AG04450 (cell line): ENCODE measurements around the gene ADAMTS2. TPM values are rescaled to one million over a fixed set of nuclear protein-coding genes. Genes with fewer than 3 reads are reported as not detected.

Source experiments
- CTCF ChIA-PET: fragments of 300-600, 350-600 bp; formaldehyde crosslinking; extraction: SDS; loops from one replicate; lab custom pipeline; 2022; ENCODE audit warnings: antibody characterized with exemption, inconsistent platforms; lab: Charles Lee
- POLR2A ChIA-PET: fragments of 350-600 bp; formaldehyde crosslinking; extraction: SDS; loops from one replicate; lab custom pipeline; 2021; ENCODE audit warnings: antibody characterized with exemption, inconsistent platforms; lab: Yijun Ruan, JAX
- DNase-seq: peaks from one replicate; pipeline ENCODE4 v3.0.0-alpha.2; 2011; ENCODE audit warnings: low read depth, low spot score
- H3K27ac ChIP-seq: one replicate; pipeline ENCODE4 v1.5.1; 2012; ENCODE audit warnings: low read depth, low read length, control low read depth
- H3K27me3 ChIP-seq: one replicate; pipeline ENCODE4 v1.6.0; 2012; ENCODE audit warnings: low read length; ENCODE audit not compliant: control insufficient read depth, insufficient read depth
- H3K4me3 ChIP-seq: 2 replicates; pipeline ENCODE4 v1.5.1; 2011; ENCODE audit warnings: mild to moderate bottlenecking, low read depth, low read length, control low read depth
- H3K9me3 ChIP-seq: 2 replicates; pipeline ENCODE4 v1.5.1; 2012; ENCODE audit warnings: low read length; ENCODE audit not compliant: control insufficient read depth, insufficient read depth
- CTCF ChIP-seq: IDR thresholded peaks from 2 replicates; pipeline ENCODE4 v1.5.1; 2011; ENCODE audit warnings: low read depth, low read length, control low read depth, inconsistent platforms
- polyA plus RNA-seq: library from polyadenylated mRNA; depleted of rRNA; stranded (reverse); fragments of >200 nt; gene quantifications from 2 replicates; pipeline ENCODE4 v1.2.3, GENCODE V29; 2011

The ADAMTS2 gene
- polyA plus RNA-seq, 1 experiment: 22.6 TPM

GRCh38 chr5:179177711-179178575, 167.3 kb downstream of the ADAMTS2 start:
- Histone ChIP-seq H3K4me3 (no peak overlapping the region), H3K9me3 (peaks cover 17% of the 10 kb centered on the region; the same call in 1 of the 2 replicates), H3K27me3 (no peaks in the 10 kb centered on the region), H3K27ac (no peak overlapping the region)
- POLR2A ChIA-PET: no interaction called here
- no peak for TF ChIP-seq CTCF
- CTCF ChIA-PET: interaction anchor here (0.6 to 2.5 kb wide), 4 partner anchors 10 to 451 kb away, joined by 4 to 17 read pairs (median 8); no protein-coding TSS in a partner anchor
- no peak for DNase-seq

GRCh38 chr5:179176571-179177230, 168.6 kb downstream of the ADAMTS2 start:
- no peak overlapping the region for H3K4me3 ChIP-seq
- H3K9me3 ChIP-seq: peaks cover 15% of the 10 kb centered on the region; the same call in 1 of the 2 replicates
- ChIA-PET CTCF (interaction anchor here (2.5 kb wide), 1 partner anchor 9 kb away, joined by 7 read pairs; no protein-coding TSS in a partner anchor), POLR2A (no interaction called here)
- TF ChIP-seq CTCF: no peak
- H3K27me3 ChIP-seq: no peaks in the 10 kb centered on the region
- no peak overlapping the region for H3K27ac ChIP-seq
- no peak for DNase-seq

GRCh38 chr5:179176166-179176565, 169.1 kb downstream of the ADAMTS2 start:
- ChIA-PET POLR2A (no interaction called here), CTCF (interaction anchor here (1.3 kb wide), 1 partner anchor 9 kb away, joined by 7 read pairs; no protein-coding TSS in a partner anchor)
- H3K4me3 ChIP-seq: no peak overlapping the region

GRCh38 chr5:179171816-179172745, 173.2 kb downstream of the ADAMTS2 start:
- TF ChIP-seq CTCF: no peak
- no peak for DNase-seq
- ChIA-PET CTCF (interaction anchor here (0.6 to 1.0 kb wide), 2 partner anchors 171 to 983 kb away, joined by 4 to 7 read pairs; no protein-coding TSS in a partner anchor), POLR2A (no interaction called here)
- Histone ChIP-seq H3K27ac (no peak overlapping the region), H3K4me3 (no peak overlapping the region), H3K9me3 (peaks cover 9% of the 10 kb centered on the region), H3K27me3 (no peaks in the 10 kb centered on the region)

More at GRCh38 chr5:179176166-179176565, 169.1 kb downstream of the ADAMTS2 start:
- H3K27ac ChIP-seq: no peak overlapping the region
- no peaks in the 10 kb centered on the region for H3K27me3 ChIP-seq
- no peak for DNase-seq
- H3K9me3 ChIP-seq: peaks cover 15% of the 10 kb centered on the region; the same call in 1 of the 2 replicates
- TF ChIP-seq CTCF: no peak
